Prostate gland (tissue), 2 donors: Measurements from ENCODE around the gene RHOT2. TPM values are rescaled to one million over a fixed set of nuclear protein-coding genes. Genes with fewer than 3 reads are reported as not detected.
A peak's percentile ranks its signal among the peaks of the same experiment; 100 is the strongest.
"Not testable (repeated sequence)": the region's sequence is repeated elsewhere in the genome, so short reads cannot be mapped to it uniquely, and the experiment has no call there.

Experiments used
- DNase-seq: peaks from one replicate; pipeline ENCODE4 v3.0.0-alpha.2; 2019; ENCODE audit warnings: low spot score
- H3K27ac ChIP-seq, 2 donors: fragments of 200-600 bp; sonication (generic); 2 replicates each; pipeline ENCODE4 v1.5.1; 2017 to 2019
- H3K27me3 ChIP-seq: fragments of 200-600 bp; sonication (generic); replicated peaks from 2 replicates; pipeline ENCODE4 v1.5.1; 2019; ENCODE audit not compliant: insufficient read depth
- H3K36me3 ChIP-seq, 2 donors: fragments of 200-600 bp; sonication (generic); 1 replicate in 1 of 2; 2 replicates in 1 of 2; pipeline versions ENCODE4 v1.5.1 to v1.8.1; 2017 to 2019
- H3K4me1 ChIP-seq: fragments of 200-600 bp; sonication (generic); replicated peaks from 2 replicates; pipeline ENCODE4 v1.5.1; 2019
- H3K4me3 ChIP-seq, 2 donors: fragments of 200-600 bp; sonication (generic); 2 replicates each; pipeline ENCODE4 v1.5.1; 2017 to 2019
- H3K9me3 ChIP-seq: fragments of 200-600 bp; sonication (generic); 2 replicates; pipeline ENCODE4 v1.5.1; 2017
- POLR2A ChIP-seq: fragments of 450-650 bp; IDR thresholded peaks from one replicate; pipeline ENCODE4 v1.6.1; 2016; ENCODE audit warnings: antibody characterized with exemption, mild to moderate bottlenecking
- POLR2AphosphoS5 ChIP-seq: sonication (generic); formaldehyde crosslinking; IDR thresholded peaks from one replicate; pipeline ENCODE4 v1.6.1; 2017; ENCODE audit warnings: antibody characterized with exemption
- WGBS: methylation state at CpG from one replicate; pipeline ENCODE4 v1.1.5; 2018; 5-methylcytosine and 5-hydroxymethylcytosine counted together
- intact Hi-C: fragments of 100-400 bp; cut with DNase I; formaldehyde crosslinking; loops from one replicate; pipeline ENCODE4 v1.14.2; 2022
- total RNA-seq, 2 donors: library from RNA; depleted of rRNA; stranded (reverse); fragments of >200 nt; gene quantifications; one replicate each; pipeline ENCODE4 v1.1.0, GENCODE V29; 2016
- TF ChIP-seq, protein P1 (sequence below), 4 experiments: fragments of 200-600 bp in 2 of 4; fragments of 450-650 bp in 2 of 4; sonication (generic) in 2 of 4; IDR thresholded peaks; 1 replicate in 3 of 4; 2 replicates in 1 of 4; pipeline ENCODE4 v1.5.1; 2016 to 2019; ENCODE audit warnings: antibody characterized with exemption in 4 of 4, mild to moderate bottlenecking in 2 of 4, moderate library complexity in 2 of 4

The RHOT2 gene
- total RNA-seq, 2 donors from 2014 or later, result 101 to 169 TPM

- H3K9me3 ChIP-seq, H3K27ac ChIP-seq, H3K4me3 ChIP-seq, H3K36me3 ChIP-seq, H3K27me3 ChIP-seq, DNase-seq: not testable (repeated sequence)
- TF ChIP-seq, protein P1, sequence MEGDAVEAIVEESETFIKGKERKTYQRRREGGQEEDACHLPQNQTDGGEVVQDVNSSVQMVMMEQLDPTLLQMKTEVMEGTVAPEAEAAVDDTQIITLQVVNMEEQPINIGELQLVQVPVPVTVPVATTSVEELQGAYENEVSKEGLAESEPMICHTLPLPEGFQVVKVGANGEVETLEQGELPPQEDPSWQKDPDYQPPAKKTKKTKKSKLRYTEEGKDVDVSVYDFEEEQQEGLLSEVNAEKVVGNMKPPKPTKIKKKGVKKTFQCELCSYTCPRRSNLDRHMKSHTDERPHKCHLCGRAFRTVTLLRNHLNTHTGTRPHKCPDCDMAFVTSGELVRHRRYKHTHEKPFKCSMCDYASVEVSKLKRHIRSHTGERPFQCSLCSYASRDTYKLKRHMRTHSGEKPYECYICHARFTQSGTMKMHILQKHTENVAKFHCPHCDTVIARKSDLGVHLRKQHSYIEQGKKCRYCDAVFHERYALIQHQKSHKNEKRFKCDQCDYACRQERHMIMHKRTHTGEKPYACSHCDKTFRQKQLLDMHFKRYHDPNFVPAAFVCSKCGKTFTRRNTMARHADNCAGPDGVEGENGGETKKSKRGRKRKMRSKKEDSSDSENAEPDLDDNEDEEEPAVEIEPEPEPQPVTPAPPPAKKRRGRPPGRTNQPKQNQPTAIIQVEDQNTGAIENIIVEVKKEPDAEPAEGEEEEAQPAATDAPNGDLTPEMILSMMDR (IDR thresholded peaks at IDR 0.05), result peak in 2 of 4 experiments; percentile 17 to 35
- WGBS, result 37% methylated on average over 13 of the region's 13 CpGs
- H3K4me1 ChIP-seq, result peaks cover 14% of the 10 kb centered on the region
- intact Hi-C loops, result loop anchor here (5.0 kb wide), 2 partner anchors 75 to 340 kb away; partner anchors contain the start of genes CHTF18 and RPUSD1
Measured at GRCh38 chr16:712740-713250, 44.9 kb downstream of the RHOT2 start.

DNA sequence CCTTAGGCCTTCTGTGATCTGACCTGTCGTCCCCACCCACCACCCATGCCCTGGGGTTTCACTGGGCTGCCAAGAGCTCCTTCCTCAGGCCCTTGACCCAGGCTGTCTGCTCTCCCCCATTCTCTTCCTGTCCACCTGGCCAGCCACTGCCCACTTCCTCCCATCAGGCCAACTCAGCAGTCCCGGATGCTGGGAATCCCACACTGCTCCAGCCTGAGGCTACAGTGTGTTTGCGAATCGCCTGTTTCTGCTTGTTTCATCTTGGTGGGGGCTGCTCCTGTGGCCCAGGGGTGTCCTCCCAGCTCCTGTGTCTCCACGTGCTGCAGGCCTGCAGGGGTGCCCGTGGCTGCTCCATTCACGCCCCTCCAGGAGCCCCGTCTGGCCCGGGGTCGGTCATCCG lies 46.1 kb downstream of the RHOT2 start:
- no peaks in the 10 kb centered on the region for H3K36me3 ChIP-seq
- H3K4me1 ChIP-seq, result peaks cover 14% of the 10 kb centered on the region
- no peaks in the 10 kb centered on the region for H3K9me3 ChIP-seq
- intact Hi-C loops, result loop anchor here (5.0 kb wide), 2 partner anchors 73 to 338 kb away; partner anchors contain the start of genes CHTF18 and RPUSD1
- TF ChIP-seq POLR2A (no peak), POLR2AphosphoS5 (no peak)
- TF ChIP-seq, protein P1 (IDR thresholded peaks at IDR 0.05), result no peak
- no peak overlapping the region for H3K4me3 ChIP-seq
- no peak for DNase-seq
- WGBS, result 70% methylated on average over 11 of the region's 11 CpGs
- H3K27me3 ChIP-seq, result peaks cover 5% of the 10 kb centered on the region
- H3K27ac ChIP-seq, result no peak overlapping the region

- intact Hi-C loops, result loop anchor here (5.0 kb wide), 2 partner anchors 72 to 337 kb away; partner anchors contain the start of genes CHTF18 and RPUSD1
- Histone ChIP-seq H3K27ac (no peak within 1 kb of the TSS), H3K27me3 (peaks cover 5% of the 10 kb centered on the region), H3K9me3 (no peaks in the 10 kb centered on the region), H3K4me3 (peak within 1 kb of the TSS; percentile 51 to 55), H3K4me1 (peaks cover 15% of the 10 kb centered on the region), H3K36me3 (no peaks in the 10 kb centered on the region)
- no peak for TF ChIP-seq POLR2AphosphoS5
- TF ChIP-seq, protein P1 (IDR thresholded peaks at IDR 0.05), result no peak
- TF ChIP-seq POLR2A, result no peak
- peak; percentile 85 for DNase-seq
- WGBS, result 12% methylated on average over 32 of the region's 108 CpGs
Measured at GRCh38 chr16:714558-715476, 46.9 kb downstream of the RHOT2 start, which contains the start of gene METRN. TSS of gene METRN (plus strand) at chr16:715118. CDS start at chr16:715290, 172 bp downstream.

DNA sequence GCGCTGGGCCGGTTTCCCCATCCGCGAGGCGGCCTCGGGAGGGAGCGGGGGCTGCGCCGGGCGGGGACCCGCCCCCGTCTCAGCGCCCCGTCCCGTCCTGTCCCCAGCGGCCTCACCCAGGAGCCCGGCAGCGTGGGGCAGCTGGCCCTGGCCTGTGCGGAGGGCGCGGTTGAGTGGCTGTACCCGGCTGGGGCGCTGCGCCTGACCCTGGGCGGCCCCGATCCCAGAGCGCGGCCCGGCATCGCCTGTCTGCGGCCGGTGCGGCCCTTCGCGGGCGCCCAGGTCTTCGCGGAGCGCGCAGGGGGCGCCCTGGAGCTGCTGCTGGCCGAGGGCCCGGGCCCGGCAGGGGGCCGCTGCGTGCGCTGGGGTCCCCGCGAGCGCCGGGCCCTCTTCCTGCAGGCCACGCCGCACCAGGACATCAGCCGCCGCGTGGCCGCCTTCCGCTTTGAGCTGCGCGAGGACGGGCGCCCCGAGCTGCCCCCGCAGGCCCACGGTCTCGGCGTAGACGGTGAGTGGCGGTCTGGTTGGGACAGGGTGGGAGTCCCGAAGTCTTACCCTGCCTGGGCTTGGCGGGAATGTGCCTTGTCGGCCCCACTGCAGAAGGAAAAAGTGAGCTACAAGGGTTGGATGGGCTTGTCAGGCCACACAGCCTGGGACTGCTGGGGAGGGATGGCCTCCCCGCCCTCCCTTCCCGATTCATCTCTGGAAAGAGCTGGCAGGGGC lies 47.7 kb downstream of the RHOT2 start:
- peaks cover 2% of the 10 kb centered on the region for H3K27me3 ChIP-seq
- DNase-seq, result no peak
- H3K9me3 ChIP-seq, result no peaks in the 10 kb centered on the region
- no peak for TF ChIP-seq POLR2AphosphoS5
- TF ChIP-seq, protein P1 (IDR thresholded peaks at IDR 0.05), result peak in 1 of 4 experiments; percentile 20
- no peaks in the 10 kb centered on the region for H3K36me3 ChIP-seq
- H3K4me1 ChIP-seq, result peaks cover 23% of the 10 kb centered on the region
- peak overlapping the region; percentile 51 to 55 for H3K4me3 ChIP-seq
- H3K27ac ChIP-seq, result no peak overlapping the region
- 2% methylated on average over 36 of the region's 74 CpGs for WGBS
- intact Hi-C loops, result no loop called here
